Pancreas (tissue), 10 donors: ENCODE results near the gene CCDC63. TPM values are rescaled to one million over a fixed set of nuclear protein-coding genes. Genes with fewer than 3 reads are reported as not detected.

Experiments
- ATAC-seq, 4 donors: fragments of 200-7000 bp; cut with Tn5 transposase; one replicate each; pipeline versions ENCODE4 v1.8.0 to v1.9.1; 2020; ENCODE audit warnings: mild to moderate bottlenecking in 4 of 4, moderate library complexity in 4 of 4
- DNase-seq, 6 donors: peaks; one replicate each; pipeline ENCODE4 v3.0.0-alpha.2; 2020
- FAIRE-seq: peaks from 2 replicates; lab custom pipeline; 2012; peaks lifted over from hg19 to GRCh38; lab: Jason Lieb, UNC
- H3K27ac ChIP-seq, 4 donors: fragments of 200-600 bp; sonication (generic); 1 replicate in 3 of 4; 2 replicates in 1 of 4; pipeline versions ENCODE4 v1.5.0 to v1.8.0; 2020
- H3K27me3 ChIP-seq, 4 donors: fragments of 200-600 bp; one replicate each; pipeline ENCODE4 v1.8.0; 2021
- H3K36me3 ChIP-seq, 3 donors: fragments of 200-600 bp; sonication (generic) in 1 of 3; one replicate each; pipeline versions ENCODE4 v1.5.0 to v1.8.0; 2020 to 2021
- H3K4me1 ChIP-seq, 3 donors: fragments of 200-600 bp; one replicate each; pipeline ENCODE4 v1.8.0; 2021
- H3K4me3 ChIP-seq, 4 donors: fragments of 200-600 bp; sonication (generic) in 2 of 4; one replicate each; pipeline versions ENCODE4 v1.5.0 to v1.8.0; 2020 to 2021
- H3K9me3 ChIP-seq, 4 donors: fragments of 200-600 bp; one replicate each; pipeline ENCODE4 v1.8.0; 2021
- WGBS, 2 donors: extraction: QIAGEN DNeasy Blood & Tissue Kit; methylation state at CpG; one replicate each; pipeline ENCODE4 v1.1.7; 2013; 5-methylcytosine and 5-hydroxymethylcytosine counted together
- intact Hi-C, 3 donors: fragments of 100-400 bp; cut with DNase I; formaldehyde crosslinking; loops; one replicate each; pipeline versions ENCODE4 v1.11.1 to v1.14.2; 2022
- polyA plus RNA-seq, 2 donors: library from polyadenylated mRNA; stranded (reverse); fragments of 200-250 nt; gene quantifications; one replicate each; pipeline ENCODE4 v1.2.3, GENCODE V29; 2013
- total RNA-seq, 6 donors: library from RNA; stranded (reverse); fragmentation: NEBNext Ultra II Directional in 4 of 6; extraction: Animal tissue kit (Norgen Biotek cat#: 25700) in 4 of 6; gene quantifications; one replicate each; pipeline versions ENCODE4 v1.2.1 to v1.2.4, GENCODE V29; 2021 to 2023
- TF ChIP-seq, protein P1 (sequence below), 4 donors: fragments of 200-600 bp; sonication (generic) in 3 of 4; IDR thresholded peaks; one replicate each; pipeline versions ENCODE4 v1.5.0 to v1.8.0; 2021; ENCODE audit warnings: antibody characterized with exemption in 4 of 4
- donor health status: healthy with polysubstance abuse.
- donor health status: DM: no; HTN: no; CAD: no; lungs with moderate emphysema.
- donor health status: DM: no; HTN: no; CAD: no.
- donor health status: control.
- donor health status: control.
- donor health status: Bipolar disorder and iron deficiency.
- donor health status: DM: yes; HTN: yes; CAD: no.
- donor health status: DM: no; HTN: no; CAD: no.
- donor health status: DM: no; HTN: no; CAD: no.
- donor health status: DM: yes; HTN: yes; CAD: no.

The CCDC63 gene
- total and polyA plus RNA-seq, 8 donors, result not detected

DNA sequence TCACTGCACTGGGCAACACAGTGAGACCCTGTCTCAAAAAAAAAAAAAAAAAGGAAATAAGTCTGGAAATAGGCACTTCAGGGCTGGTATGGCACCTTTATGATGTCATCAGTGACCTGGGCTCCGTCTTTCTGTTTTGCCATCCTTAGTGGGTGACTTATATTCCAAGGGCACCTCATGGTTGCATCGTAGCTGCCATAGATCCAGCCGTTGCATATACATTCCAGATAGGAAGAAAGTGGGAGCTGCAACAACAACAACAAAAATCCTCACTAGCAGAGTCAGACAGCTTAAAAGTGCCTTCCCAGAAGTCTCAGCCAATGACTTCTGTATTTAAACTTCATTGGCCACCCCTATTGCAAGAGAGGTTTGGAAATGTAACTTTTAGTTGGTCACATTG, 47.2 kb downstream of the CCDC63 start:
- 74 to 81% methylated on average over 3 of the region's 3 CpGs for WGBS, 2 donors
- DNase-seq (no peak), FAIRE-seq (no peak), ATAC-seq (no peak)
- H3K36me3 ChIP-seq, result no peaks in the 10 kb centered on the region
- TF ChIP-seq, protein P1, sequence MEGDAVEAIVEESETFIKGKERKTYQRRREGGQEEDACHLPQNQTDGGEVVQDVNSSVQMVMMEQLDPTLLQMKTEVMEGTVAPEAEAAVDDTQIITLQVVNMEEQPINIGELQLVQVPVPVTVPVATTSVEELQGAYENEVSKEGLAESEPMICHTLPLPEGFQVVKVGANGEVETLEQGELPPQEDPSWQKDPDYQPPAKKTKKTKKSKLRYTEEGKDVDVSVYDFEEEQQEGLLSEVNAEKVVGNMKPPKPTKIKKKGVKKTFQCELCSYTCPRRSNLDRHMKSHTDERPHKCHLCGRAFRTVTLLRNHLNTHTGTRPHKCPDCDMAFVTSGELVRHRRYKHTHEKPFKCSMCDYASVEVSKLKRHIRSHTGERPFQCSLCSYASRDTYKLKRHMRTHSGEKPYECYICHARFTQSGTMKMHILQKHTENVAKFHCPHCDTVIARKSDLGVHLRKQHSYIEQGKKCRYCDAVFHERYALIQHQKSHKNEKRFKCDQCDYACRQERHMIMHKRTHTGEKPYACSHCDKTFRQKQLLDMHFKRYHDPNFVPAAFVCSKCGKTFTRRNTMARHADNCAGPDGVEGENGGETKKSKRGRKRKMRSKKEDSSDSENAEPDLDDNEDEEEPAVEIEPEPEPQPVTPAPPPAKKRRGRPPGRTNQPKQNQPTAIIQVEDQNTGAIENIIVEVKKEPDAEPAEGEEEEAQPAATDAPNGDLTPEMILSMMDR (IDR thresholded peaks at IDR 0.05), result no peak
- H3K27ac ChIP-seq, result no peak overlapping the region
- no peaks in the 10 kb centered on the region for H3K27me3 ChIP-seq
- H3K9me3 ChIP-seq, result no peaks in the 10 kb centered on the region
- intact Hi-C loops, result no loop called here
- H3K4me3 ChIP-seq, result no peak overlapping the region
- no peaks in the 10 kb centered on the region for H3K4me1 ChIP-seq

GRCh38 chr12:110896559-110896958, 49.8 kb downstream of the CCDC63 start:
- WGBS, 2 donors, result 76 to 80% methylated on average over 3 of the region's 3 CpGs
- intact Hi-C loops, result no loop called here
- FAIRE-seq (no peak), ATAC-seq (no peak), DNase-seq (no peak)
- H3K4me3 ChIP-seq, result no peak overlapping the region
- TF ChIP-seq, protein P1 (IDR thresholded peaks at IDR 0.05), result no peak
- no peaks in the 10 kb centered on the region for H3K9me3 ChIP-seq
- H3K27ac ChIP-seq, result no peak overlapping the region
- no peaks in the 10 kb centered on the region for H3K4me1 ChIP-seq
- H3K36me3 ChIP-seq, result no peaks in the 10 kb centered on the region
- H3K27me3 ChIP-seq, result no peaks in the 10 kb centered on the region

DNA sequence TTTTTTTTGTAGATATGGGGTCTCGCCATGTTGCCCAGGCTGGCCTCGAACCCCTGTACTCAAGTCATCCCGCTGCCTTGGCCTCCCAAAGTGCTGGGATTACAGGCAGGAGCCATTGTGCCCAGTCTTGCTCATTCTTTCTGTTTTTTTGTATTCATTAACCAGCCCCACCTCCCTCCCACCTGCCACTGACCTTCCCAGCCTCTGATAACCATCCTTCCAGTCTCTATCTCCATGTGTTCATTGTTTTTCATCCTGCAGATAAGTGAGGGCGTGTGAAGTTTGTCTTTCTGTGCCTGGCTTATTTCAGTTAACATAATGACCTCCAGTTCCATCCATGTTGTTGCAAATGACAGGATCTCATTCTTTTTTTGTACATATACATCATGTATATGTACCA, 54.6 kb downstream of the CCDC63 start:
- Histone ChIP-seq H3K27me3 (no peaks in the 10 kb centered on the region), H3K36me3 (no peaks in the 10 kb centered on the region), H3K27ac (no peak overlapping the region), H3K4me1 (no peaks in the 10 kb centered on the region), H3K4me3 (no peak overlapping the region), H3K9me3 (no peaks in the 10 kb centered on the region)
- no peak for ATAC-seq
- TF ChIP-seq, protein P1 (IDR thresholded peaks at IDR 0.05), result no peak
- intact Hi-C loops, result no loop called here
- FAIRE-seq, result no peak
- 66 to 70% methylated on average over 4 of the region's 4 CpGs for WGBS, 2 donors
- no peak for DNase-seq

- no peaks in the 10 kb centered on the region for H3K27me3 ChIP-seq
- DNase-seq (no peak), ATAC-seq (no peak), FAIRE-seq (no peak)
- no peaks in the 10 kb centered on the region for H3K4me1 ChIP-seq
- 90 to 95% methylated on average over 4 of the region's 4 CpGs for WGBS, 2 donors
- H3K4me3 ChIP-seq, result no peak overlapping the region
- TF ChIP-seq, protein P1 (IDR thresholded peaks at IDR 0.05), result no peak
- no peaks in the 10 kb centered on the region for H3K9me3 ChIP-seq
- no peak overlapping the region for H3K27ac ChIP-seq
- H3K36me3 ChIP-seq, result no peaks in the 10 kb centered on the region
- intact Hi-C loops, result no loop called here
Measured at GRCh38 chr12:110903511-110903910, 56.7 kb downstream of the CCDC63 start.

DNA sequence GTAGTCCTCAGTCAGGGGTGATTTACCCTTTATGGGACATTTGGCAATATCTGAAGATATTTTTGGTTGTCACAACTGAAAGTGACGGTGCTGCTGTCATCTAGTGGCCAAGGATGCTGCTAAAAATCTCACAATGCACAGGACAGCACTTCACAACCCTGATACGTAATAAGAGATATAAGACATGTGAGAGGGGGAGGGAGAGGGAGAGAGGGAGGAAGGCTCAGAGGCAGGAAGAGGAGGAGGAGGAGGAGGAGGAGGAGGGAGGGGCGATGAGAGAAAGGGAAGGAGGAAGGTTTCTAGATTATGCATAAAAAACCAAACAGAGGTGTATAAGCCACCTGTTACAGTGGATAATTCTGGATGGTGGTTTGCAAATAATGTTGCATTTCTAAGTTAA, 59.3 kb downstream of the CCDC63 start:
- no peak overlapping the region for H3K4me3 ChIP-seq
- no peaks in the 10 kb centered on the region for H3K27me3 ChIP-seq
- H3K27ac ChIP-seq, result no peak overlapping the region
- DNase-seq, result no peak
- ATAC-seq, result no peak
- no peak for FAIRE-seq
- intact Hi-C loops, result no loop called here
- no peaks in the 10 kb centered on the region for H3K4me1 ChIP-seq
- H3K9me3 ChIP-seq, result no peaks in the 10 kb centered on the region
- no peaks in the 10 kb centered on the region for H3K36me3 ChIP-seq
- WGBS, 2 donors, result 46 to 54% methylated on average over 3 of the region's 3 CpGs
- TF ChIP-seq, protein P1 (IDR thresholded peaks at IDR 0.05), result no peak
